ENCODE measurements around the gene RANBP17.
"Not testable (repeated sequence)": the region's sequence is repeated elsewhere in the genome, so short reads cannot be mapped to it uniquely, and the experiment has no call there.

The RANBP17 gene

GRCh38 chr5:171291371-171291770 is 429.6 kb downstream of the RANBP17 start:
- TF ChIP-seq EZH2phosphoT487 (IDR thresholded peaks at IDR 0.05; ENCODE audit: low read length) (no peak), EZH2 (optimal IDR thresholded peaks at IDR 0.05; ENCODE audit: low read depth, low read length) (no peak)
- Histone ChIP-seq H3K27me3 (replicated peaks; ENCODE audit: insufficient read depth, low read length) (no peaks in the 10 kb centered on the region), H3K4me3 (ENCODE audit: low read length) (no peak overlapping the region), H3K9ac (ENCODE audit: low read length) (no peak overlapping the region), H3F3A (ENCODE audit: insufficient read depth, low read length) (no peaks in the 10 kb centered on the region), H3K9me2 (replicated peaks; ENCODE audit: insufficient read depth, low read length) (no peaks in the 10 kb centered on the region), H3K4me2 (ENCODE audit: low read depth, low read length) (no peak overlapping the region), H3K4me1 (ENCODE audit: low read length) (peaks cover 12% of the 10 kb centered on the region; the same call in 1 of the 2 replicates), H2AFZ (ENCODE audit: low read length) (no peak overlapping the region), H4K20me1 (ENCODE audit: insufficient read depth, low read length) (no peaks in the 10 kb centered on the region), H3K9me3 (replicated peaks; ENCODE audit: insufficient read depth, low read length) (no peaks in the 10 kb centered on the region), H3K79me2 (ENCODE audit: low read length) (no peaks in the 10 kb centered on the region), H3K27ac (ENCODE audit: low read length) (no peak overlapping the region), H3K36me3 (replicated peaks; ENCODE audit: insufficient read depth, low read length) (no peaks in the 10 kb centered on the region)
- DNase-seq = no peak

GRCh38 chr5:171295299-171295698 is 433.5 kb downstream of the RANBP17 start:
- Histone ChIP-seq H3K4me2 (ENCODE audit: low read depth, low read length) (no peak overlapping the region), H3K36me3 (replicated peaks; ENCODE audit: insufficient read depth, low read length) (no peaks in the 10 kb centered on the region), H3K4me3 (ENCODE audit: low read length) (no peak overlapping the region), H3K9ac (ENCODE audit: low read length) (no peak overlapping the region), H3K9me3 (replicated peaks; ENCODE audit: insufficient read depth, low read length) (no peaks in the 10 kb centered on the region), H3K4me1 (ENCODE audit: low read length) (peaks cover 12% of the 10 kb centered on the region; the same call in 1 of the 2 replicates), H3F3A (ENCODE audit: insufficient read depth, low read length) (no peaks in the 10 kb centered on the region), H3K79me2 (ENCODE audit: low read length) (no peaks in the 10 kb centered on the region), H3K27ac (ENCODE audit: low read length) (no peak overlapping the region), H3K9me2 (replicated peaks; ENCODE audit: insufficient read depth, low read length) (no peaks in the 10 kb centered on the region), H2AFZ (ENCODE audit: low read length) (no peak overlapping the region), H4K20me1 (ENCODE audit: insufficient read depth, low read length) (no peaks in the 10 kb centered on the region), H3K27me3 (replicated peaks; ENCODE audit: insufficient read depth, low read length) (no peaks in the 10 kb centered on the region)
- DNase-seq = peak; percentile 20
- TF ChIP-seq EZH2 (optimal IDR thresholded peaks at IDR 0.05; ENCODE audit: low read depth, low read length) = no peak

- H3K9ac ChIP-seq (ENCODE audit: low read length) = no peak overlapping the region
- no peaks in the 10 kb centered on the region for H3K79me2 ChIP-seq (ENCODE audit: low read length)
- H3K4me3 ChIP-seq (ENCODE audit: low read length) = no peak overlapping the region
- no peaks in the 10 kb centered on the region for H3F3A ChIP-seq (ENCODE audit: insufficient read depth, low read length)
- H3K9me3 ChIP-seq (replicated peaks; ENCODE audit: insufficient read depth, low read length) = no peaks in the 10 kb centered on the region
- H3K27me3 ChIP-seq (replicated peaks; ENCODE audit: insufficient read depth, low read length) = no peaks in the 10 kb centered on the region
- no peaks in the 10 kb centered on the region for H3K9me2 ChIP-seq (replicated peaks; ENCODE audit: insufficient read depth, low read length)
- DNase-seq = no peak
- no peaks in the 10 kb centered on the region for H4K20me1 ChIP-seq (ENCODE audit: insufficient read depth, low read length)
- no peaks in the 10 kb centered on the region for H3K36me3 ChIP-seq (replicated peaks; ENCODE audit: insufficient read depth, low read length)
- peaks cover 12% of the 10 kb centered on the region; the same call in 1 of the 2 replicates for H3K4me1 ChIP-seq (ENCODE audit: low read length)
- no peak overlapping the region for H2AFZ ChIP-seq (ENCODE audit: low read length)
- no peak for TF ChIP-seq EZH2phosphoT487 (IDR thresholded peaks at IDR 0.05; ENCODE audit: low read length)
- TF ChIP-seq CTCF (IDR thresholded peaks at IDR 0.05; ENCODE audit: low read length) = no peak
- no peak for TF ChIP-seq EZH2 (optimal IDR thresholded peaks at IDR 0.05; ENCODE audit: low read depth, low read length)
- H3K27ac ChIP-seq (ENCODE audit: low read length) = no peak overlapping the region
- no peak overlapping the region for H3K4me2 ChIP-seq (ENCODE audit: low read depth, low read length)
These were observed 434.0 kb downstream of the RANBP17 start for GRCh38 chr5:171295801-171296200.

- not testable (repeated sequence) for H4K20me1 ChIP-seq (ENCODE audit: insufficient read depth, low read length); H3K9ac ChIP-seq (ENCODE audit: low read length); H3K9me3 ChIP-seq (replicated peaks; ENCODE audit: insufficient read depth, low read length); H3K4me2 ChIP-seq (ENCODE audit: low read depth, low read length); H3K27me3 ChIP-seq (replicated peaks; ENCODE audit: insufficient read depth, low read length); H3K9me2 ChIP-seq (replicated peaks; ENCODE audit: insufficient read depth, low read length); H3K79me2 ChIP-seq (ENCODE audit: low read length); H3K4me3 ChIP-seq (ENCODE audit: low read length); H2AFZ ChIP-seq (ENCODE audit: low read length); H3K36me3 ChIP-seq (replicated peaks; ENCODE audit: insufficient read depth, low read length); H3K27ac ChIP-seq (ENCODE audit: low read length); H3F3A ChIP-seq (ENCODE audit: insufficient read depth, low read length); DNase-seq
- H3K4me1 ChIP-seq (ENCODE audit: low read length) = peaks cover 12% of the 10 kb centered on the region; the same call in 1 of the 2 replicates
These were observed 436.1 kb downstream of the RANBP17 start for GRCh38 chr5:171297941-171298340.

- H3K4me1 ChIP-seq (ENCODE audit: low read length) = peaks cover 12% of the 10 kb centered on the region; the same call in 1 of the 2 replicates
- H3K9me3 ChIP-seq (replicated peaks; ENCODE audit: insufficient read depth, low read length) = no peaks in the 10 kb centered on the region
- H3K9ac ChIP-seq (ENCODE audit: low read length) = no peak overlapping the region
- DNase-seq = no peak
- H3K27ac ChIP-seq (ENCODE audit: low read length) = no peak overlapping the region
- H3K4me2 ChIP-seq (ENCODE audit: low read depth, low read length) = no peak overlapping the region
- no peaks in the 10 kb centered on the region for H3F3A ChIP-seq (ENCODE audit: insufficient read depth, low read length)
- no peaks in the 10 kb centered on the region for H3K27me3 ChIP-seq (replicated peaks; ENCODE audit: insufficient read depth, low read length)
- no peak overlapping the region for H3K4me3 ChIP-seq (ENCODE audit: low read length)
- no peaks in the 10 kb centered on the region for H3K79me2 ChIP-seq (ENCODE audit: low read length)
- H3K36me3 ChIP-seq (replicated peaks; ENCODE audit: insufficient read depth, low read length) = no peaks in the 10 kb centered on the region
- no peak overlapping the region for H2AFZ ChIP-seq (ENCODE audit: low read length)
- H3K9me2 ChIP-seq (replicated peaks; ENCODE audit: insufficient read depth, low read length) = no peaks in the 10 kb centered on the region
- H4K20me1 ChIP-seq (ENCODE audit: insufficient read depth, low read length) = no peaks in the 10 kb centered on the region
- TF ChIP-seq EZH2 (optimal IDR thresholded peaks at IDR 0.05; ENCODE audit: low read depth, low read length) = no peak
- no peak for TF ChIP-seq CTCF (IDR thresholded peaks at IDR 0.05; ENCODE audit: low read length)
- no peak for TF ChIP-seq EZH2phosphoT487 (IDR thresholded peaks at IDR 0.05; ENCODE audit: low read length)
These were observed 437.4 kb downstream of the RANBP17 start for GRCh38 chr5:171299228-171299627.

Measured in MM.1S (cell line).